Trophoblast cell (in vitro differentiated cells and primary cell): ENCODE results near the gene TPPP.
"Not testable (repeated sequence)": the region's sequence is repeated elsewhere in the genome, so short reads cannot be mapped to it uniquely, and the experiment has no call there.

Experiments used
- DNase-seq, 2 donors: peaks; one replicate each; pipeline ENCODE4 v3.0.0-alpha.2; 2016
- H2AFZ ChIP-seq: 2 replicates; pipeline ENCODE4 v1.6.1; 2013; ENCODE audit warnings: low read length, moderate library complexity, mild to moderate bottlenecking; ENCODE audit not compliant: insufficient read depth, poor library complexity
- H2AK5ac ChIP-seq: 2 replicates; pipeline ENCODE4 v1.6.1; 2013; ENCODE audit warnings: mild to moderate bottlenecking, low read length
- H2BK120ac ChIP-seq: 2 replicates; pipeline ENCODE4 v1.6.1; 2013; ENCODE audit warnings: low read length, mild to moderate bottlenecking, moderate library complexity; ENCODE audit not compliant: insufficient read depth, poor library complexity
- H2BK12ac ChIP-seq: 2 replicates; pipeline ENCODE4 v1.6.1; 2013; ENCODE audit warnings: mild to moderate bottlenecking, low read length, moderate library complexity
- H2BK5ac ChIP-seq: 2 replicates; pipeline ENCODE4 v1.6.1; 2013; ENCODE audit warnings: low read length, low read depth, moderate library complexity, mild to moderate bottlenecking; ENCODE audit not compliant: poor library complexity
- H3K14ac ChIP-seq: 2 replicates; pipeline ENCODE4 v1.6.1; 2013; ENCODE audit warnings: mild to moderate bottlenecking, low read length
- H3K18ac ChIP-seq: 2 replicates; pipeline ENCODE4 v1.6.1; 2013; ENCODE audit warnings: mild to moderate bottlenecking, low read length
- H3K23ac ChIP-seq: 2 replicates; pipeline ENCODE4 v1.6.1; 2013; ENCODE audit warnings: low read length
- H3K27ac ChIP-seq: 2 replicates; pipeline ENCODE4 v1.5.1; 2013; ENCODE audit warnings: low read depth, mild to moderate bottlenecking, inconsistent platforms, low read length, moderate library complexity
- H3K27me3 ChIP-seq: 2 replicates; pipeline ENCODE4 v1.6.1; 2013; ENCODE audit warnings: inconsistent platforms, mild to moderate bottlenecking, low read length, moderate library complexity; ENCODE audit not compliant: insufficient read depth
- H3K36me3 ChIP-seq, 2 experiments: 1 replicate in 1 of 2; 2 replicates in 1 of 2; pipeline ENCODE4 v1.6.1; 2013; ENCODE audit warnings: low read length in 2 of 2, mild to moderate bottlenecking in 2 of 2, moderate library complexity in 1 of 2; ENCODE audit not compliant: insufficient read depth in 2 of 2, control insufficient read depth in 1 of 2
- H3K4ac ChIP-seq: 2 replicates; pipeline ENCODE4 v1.6.1; 2013; ENCODE audit warnings: low read depth, mild to moderate bottlenecking, low read length, moderate library complexity
- H3K4me1 ChIP-seq, 2 experiments: 1 replicate in 1 of 2; 2 replicates in 1 of 2; pipeline ENCODE4 v1.6.1; 2013; ENCODE audit warnings: low read length in 2 of 2, mild to moderate bottlenecking in 2 of 2, moderate library complexity in 1 of 2; ENCODE audit not compliant: insufficient read depth in 2 of 2, control insufficient read depth in 1 of 2
- H3K4me2 ChIP-seq: 2 replicates; pipeline ENCODE4 v1.6.1; 2013; ENCODE audit warnings: inconsistent platforms, mild to moderate bottlenecking, low read length, moderate library complexity
- H3K4me3 ChIP-seq: 2 replicates; pipeline ENCODE4 v1.5.1; 2013; ENCODE audit warnings: mild to moderate bottlenecking, low read depth, low read length, inconsistent platforms
- H3K79me1 ChIP-seq: one replicate; pipeline ENCODE4 v1.6.1; 2013; ENCODE audit warnings: low read length
- H3K79me2 ChIP-seq: 2 replicates; pipeline ENCODE4 v1.6.1; 2013; ENCODE audit warnings: low read length, mild to moderate bottlenecking; ENCODE audit not compliant: control insufficient read depth, insufficient read depth, poor library complexity
- H3K9ac ChIP-seq: 2 replicates; pipeline ENCODE4 v1.6.1; 2013; ENCODE audit warnings: mild to moderate bottlenecking, low read length
- H3K9me3 ChIP-seq: 2 replicates; pipeline ENCODE4 v1.6.1; 2013; ENCODE audit warnings: low read depth, mild to moderate bottlenecking, control low read depth, inconsistent platforms, low read length; ENCODE audit not compliant: insufficient read depth
- H4K12ac ChIP-seq: 2 replicates; pipeline ENCODE4 v1.6.1; 2013; ENCODE audit warnings: low read depth, mild to moderate bottlenecking, low read length, moderate library complexity
- H4K8ac ChIP-seq: 2 replicates; pipeline ENCODE4 v1.6.1; 2013; ENCODE audit warnings: low read depth, mild to moderate bottlenecking, low read length, moderate library complexity
- H4K91ac ChIP-seq: one replicate; pipeline ENCODE4 v1.6.1; 2013; ENCODE audit warnings: low read depth, mild to moderate bottlenecking, low read length, moderate library complexity
- WGBS: extraction: QIAGEN DNeasy Blood & Tissue Kit; methylation state at CpG from one replicate; pipeline ENCODE4 v1.1.7; 2013; ENCODE audit warnings: missing lambda C conversion rate; ENCODE audit not compliant: insufficient read length, insufficient coverage; ENCODE audit errors: extremely low coverage; 5-methylcytosine and 5-hydroxymethylcytosine counted together

Gene TPPP

DNA sequence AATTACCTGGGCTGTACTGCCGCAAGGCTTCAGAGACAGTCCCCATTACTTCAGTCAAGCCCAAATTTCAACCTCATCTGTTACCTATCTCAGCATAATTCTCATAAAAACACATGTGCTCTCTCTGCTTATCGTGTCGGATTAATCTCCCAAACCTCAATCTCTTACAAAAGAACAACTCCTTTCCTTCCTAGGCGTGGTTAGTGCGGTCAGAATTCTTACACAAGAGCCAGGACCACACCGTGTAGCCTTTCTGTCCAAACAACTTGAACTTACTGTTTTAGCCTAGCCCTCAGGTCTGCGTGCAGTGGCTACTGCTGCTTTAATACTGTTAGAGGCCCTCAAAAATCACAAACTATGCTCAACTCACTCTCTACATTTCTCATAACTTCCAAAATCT is 13.0 kb upstream of the TPPP start:
- H3K4ac ChIP-seq, H3K79me2 ChIP-seq, H3K4me1 ChIP-seq, H2BK5ac ChIP-seq, H3K9ac ChIP-seq, H3K27me3 ChIP-seq, H4K8ac ChIP-seq, H2BK12ac ChIP-seq, H3K4me3 ChIP-seq, H3K27ac ChIP-seq, H2AFZ ChIP-seq, DNase-seq, H3K4me2 ChIP-seq, H3K9me3 ChIP-seq, H3K79me1 ChIP-seq, H2AK5ac ChIP-seq, H3K36me3 ChIP-seq, H4K91ac ChIP-seq, H2BK120ac ChIP-seq, H4K12ac ChIP-seq, H3K14ac ChIP-seq, H3K18ac ChIP-seq, H3K23ac ChIP-seq: not testable (repeated sequence)
- WGBS = no CpG with 5 or more reads among the region's 7 CpGs

DNA sequence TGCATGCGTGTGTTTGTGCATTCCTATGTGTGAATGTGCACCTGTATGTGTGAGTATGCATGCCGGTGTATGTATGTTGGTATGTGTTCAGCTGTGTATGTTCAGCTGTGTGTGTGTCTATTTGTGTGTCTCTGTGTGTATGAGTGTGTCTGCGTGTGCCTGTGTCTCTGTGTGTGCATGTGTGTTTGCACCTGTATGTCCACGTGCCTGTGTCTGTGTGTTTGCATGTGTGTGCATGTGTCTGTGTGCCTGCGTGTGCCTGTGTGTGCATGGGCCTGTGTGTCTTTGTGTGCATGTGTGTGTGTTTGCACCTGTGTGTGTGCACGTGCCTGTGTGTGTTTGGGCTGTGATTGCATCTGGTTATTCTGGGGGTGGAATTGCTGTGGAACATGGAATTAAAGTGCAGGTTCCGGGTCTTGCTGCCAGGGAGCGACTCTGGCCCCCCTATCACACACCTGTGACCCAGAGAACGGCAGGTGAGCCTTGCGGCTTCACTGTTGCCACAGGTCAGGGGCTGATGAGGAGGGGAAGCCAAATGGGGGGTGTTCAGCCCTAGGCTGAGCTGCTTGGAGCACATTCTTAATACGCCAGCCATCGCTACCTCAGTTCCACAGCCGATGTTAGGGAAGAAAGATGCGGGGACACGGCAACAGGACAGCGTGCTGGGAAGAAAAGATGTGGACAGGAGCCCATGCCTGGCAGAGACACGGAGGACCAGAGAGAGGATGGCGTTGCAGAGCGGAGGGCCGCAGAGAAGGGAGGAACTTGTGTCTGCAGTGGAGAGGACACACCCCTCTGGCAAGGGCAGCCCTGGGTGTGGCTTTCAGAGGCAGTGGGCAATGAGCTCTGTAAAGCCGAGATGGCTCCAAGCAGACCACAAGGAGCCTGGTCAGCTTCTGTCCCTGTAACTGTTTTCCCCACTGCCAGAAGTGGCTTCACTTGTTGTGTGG is 3.9 kb upstream of the TPPP start:
- DNase-seq, H3K4me1 ChIP-seq, H3K4ac ChIP-seq, H3K27me3 ChIP-seq, H3K4me3 ChIP-seq, H3K9me3 ChIP-seq, H4K91ac ChIP-seq, H3K23ac ChIP-seq, H4K12ac ChIP-seq, H3K79me2 ChIP-seq, H2BK120ac ChIP-seq, H3K4me2 ChIP-seq, H2AFZ ChIP-seq, H3K18ac ChIP-seq, H3K9ac ChIP-seq, H3K14ac ChIP-seq, H2BK12ac ChIP-seq, H2AK5ac ChIP-seq, H3K36me3 ChIP-seq, H3K27ac ChIP-seq, H4K8ac ChIP-seq, H3K79me1 ChIP-seq, H2BK5ac ChIP-seq: not testable (repeated sequence)
- no CpG with 5 or more reads among the region's 21 CpGs for WGBS

DNA sequence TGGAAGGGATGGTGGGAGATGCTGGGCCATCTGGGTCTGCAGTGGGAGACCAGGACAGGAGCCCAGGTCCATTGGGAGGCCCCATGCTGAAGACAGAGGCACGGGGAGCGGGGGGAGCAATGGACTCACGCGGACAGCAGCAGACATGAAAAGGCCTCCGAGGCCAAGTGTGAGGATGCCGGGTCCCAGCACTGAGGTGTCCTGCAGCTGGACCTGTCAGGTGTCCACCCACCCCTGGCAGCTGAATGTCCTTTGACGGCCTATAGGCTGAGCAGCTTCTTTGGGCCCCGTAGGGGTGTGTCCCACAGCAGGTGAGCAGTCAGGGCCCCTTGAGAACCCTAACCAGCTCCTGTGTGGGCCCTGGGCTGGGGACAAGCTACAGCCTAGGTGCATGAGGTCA is 3.0 kb upstream of the TPPP start:
- not testable (repeated sequence) for H3K79me2 ChIP-seq, H3K4me3 ChIP-seq, H3K14ac ChIP-seq, H3K23ac ChIP-seq, H3K4ac ChIP-seq, H2AFZ ChIP-seq, H3K79me1 ChIP-seq, H4K91ac ChIP-seq, H2AK5ac ChIP-seq, H4K8ac ChIP-seq, H3K36me3 ChIP-seq, H3K18ac ChIP-seq, H2BK12ac ChIP-seq, H3K4me2 ChIP-seq, H4K12ac ChIP-seq, H3K27me3 ChIP-seq, DNase-seq, H3K27ac ChIP-seq, H3K4me1 ChIP-seq, H3K9me3 ChIP-seq, H2BK5ac ChIP-seq, H3K9ac ChIP-seq, H2BK120ac ChIP-seq
- WGBS = no CpG with 5 or more reads among the region's 8 CpGs

DNA sequence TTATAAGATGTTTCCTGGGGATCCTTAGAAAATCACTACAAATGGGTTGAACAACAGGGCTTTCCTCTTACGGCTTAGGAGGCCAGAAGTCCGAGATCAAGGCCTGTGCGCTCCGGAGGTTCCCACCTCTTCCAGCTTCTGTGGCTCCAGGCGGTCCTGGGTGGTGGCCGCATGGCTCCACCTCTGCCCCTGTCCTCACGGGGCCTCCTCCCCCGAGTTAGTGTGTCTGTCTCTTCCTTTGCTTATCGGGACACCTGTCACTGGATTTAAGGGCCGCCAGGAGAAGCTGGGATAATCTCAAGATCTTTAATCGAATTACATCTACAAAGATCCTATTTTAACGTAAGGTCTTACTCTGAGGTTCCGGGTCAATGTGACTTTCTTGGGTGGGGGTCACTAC is 2.3 kb upstream of the TPPP start:
- not testable (repeated sequence) for H2AFZ ChIP-seq, DNase-seq, H3K23ac ChIP-seq, H3K4me2 ChIP-seq, H2BK120ac ChIP-seq, H3K18ac ChIP-seq, H3K27ac ChIP-seq, H3K4me3 ChIP-seq, H3K9me3 ChIP-seq, H2BK12ac ChIP-seq, H4K91ac ChIP-seq, H4K8ac ChIP-seq, H4K12ac ChIP-seq, H3K14ac ChIP-seq, H3K79me2 ChIP-seq, H3K36me3 ChIP-seq, H2AK5ac ChIP-seq, H2BK5ac ChIP-seq, H3K4ac ChIP-seq, H3K79me1 ChIP-seq, H3K4me1 ChIP-seq, H3K27me3 ChIP-seq, H3K9ac ChIP-seq
- WGBS = no CpG with 5 or more reads among the region's 13 CpGs
